Adrenal gland (tissue), 12 donors: ENCODE measurements around the gene RPRD1B. TPM values are rescaled to one million over a fixed set of nuclear protein-coding genes. Genes with fewer than 3 reads are reported as not detected.

Experiments used
- DNase-seq, 7 donors: peaks; one replicate each; pipeline ENCODE4 v3.0.0-alpha.2; 2019 to 2020
- H3K27ac ChIP-seq, 5 donors: fragments of 200-600 bp; sonication (generic) in 4 of 5; 1 replicate in 3 of 5; 2 replicates in 2 of 5; pipeline versions ENCODE4 v1.5.1 to v1.8.0; 2016 to 2020; ENCODE audit warnings: mild to moderate bottlenecking in 1 of 5
- H3K27me3 ChIP-seq: fragments of 200-600 bp; 2 replicates; pipeline ENCODE4 v1.8.0; 2021
- H3K36me3 ChIP-seq, 2 donors: fragments of 200-600 bp; replicated peaks in 1 of 2; 1 replicate in 1 of 2; 2 replicates in 1 of 2; pipeline versions ENCODE4 v1.5.1 to v1.8.0; 2018 to 2022
- H3K4me1 ChIP-seq, 2 donors: fragments of 200-600 bp; replicated peaks in 1 of 2; 1 replicate in 1 of 2; 2 replicates in 1 of 2; pipeline versions ENCODE4 v1.5.1 to v1.8.0; 2018 to 2021
- H3K4me3 ChIP-seq, 4 donors: fragments of 200-600 bp; sonication (generic) in 3 of 4; one replicate each; pipeline ENCODE4 v1.5.1; 2016 to 2018
- H3K9me3 ChIP-seq, 3 donors: fragments of 200-600 bp; sonication (generic) in 1 of 3; replicated peaks in 1 of 3; 1 replicate in 2 of 3; 2 replicates in 1 of 3; pipeline versions ENCODE4 v1.5.1 to v1.8.0; 2016 to 2021
- POLR2A ChIP-seq, 2 donors: fragments of 450-650 bp; IDR thresholded peaks; one replicate each; pipeline ENCODE4 v1.6.1; 2017; ENCODE audit warnings: antibody characterized with exemption in 2 of 2, mild to moderate bottlenecking in 2 of 2, moderate library complexity in 1 of 2
- WGBS, 4 donors: extraction: QIAGEN DNeasy Blood & Tissue Kit in 2 of 4; methylation state at CpG; one replicate each; pipeline versions ENCODE4 v1.1.5 to v1.1.7; 2013 to 2017; 5-methylcytosine and 5-hydroxymethylcytosine counted together
- intact Hi-C, 2 donors: fragments of 100-400 bp; cut with DNase I; formaldehyde crosslinking; loops; one replicate each; pipeline versions ENCODE4 v1.14.1 to v1.15.0; 2022 to 2023
- polyA plus RNA-seq, 3 donors: library from polyadenylated mRNA; stranded (reverse); fragments of 200-250 nt in 2 of 3; fragments of 350-450 nt in 1 of 3; fragmentation: Illumina TruSeq in 1 of 3; extraction: RNeasy Lipid Tissue Mini Kit (QIAGEN cat#74804) in 1 of 3; gene quantifications; one replicate each; pipeline ENCODE4 v1.2.3, GENCODE V29; 2013 to 2014
- total RNA-seq, 9 donors: library from RNA; depleted of rRNA in 4 of 9; stranded (reverse); fragments of >200 nt in 4 of 9; fragments of 120-200 nt in 1 of 9; fragmentation: NEBNext Ultra II Directional in 1 of 9; extraction: Animal tissue kit (Norgen Biotek cat#: 25700) in 1 of 9; gene quantifications; one replicate each; pipeline versions ENCODE4 v1.1.0 to v1.2.4, GENCODE V29; 2013 to 2023
- TF ChIP-seq, protein P1 (sequence below), 6 experiments: fragments of 450-650 bp in 4 of 6; fragments of 200-600 bp in 2 of 6; sonication (generic) in 1 of 6; IDR thresholded peaks; 1 replicate in 5 of 6; 2 replicates in 1 of 6; pipeline versions ENCODE4 v1.5.1 to v1.8.0; 2016 to 2021; ENCODE audit warnings: antibody characterized with exemption in 6 of 6, mild to moderate bottlenecking in 2 of 6, moderate library complexity in 1 of 6
- donor health status: healthy with polysubstance abuse.
- donor health status: Bipolar disorder and iron deficiency.
- donor health status: DM: yes; HTN: yes; CAD: no.
- donor health status: DM: no; HTN: no; CAD: no.
- donor health status: DM: no; HTN: no; CAD: no.
- donor health status: DM: yes; HTN: yes; CAD: no.

RPRD1B gene
- total and polyA plus RNA-seq, 12 donors, result 5.9 to 36.4 (median 27.1) TPM

DNA sequence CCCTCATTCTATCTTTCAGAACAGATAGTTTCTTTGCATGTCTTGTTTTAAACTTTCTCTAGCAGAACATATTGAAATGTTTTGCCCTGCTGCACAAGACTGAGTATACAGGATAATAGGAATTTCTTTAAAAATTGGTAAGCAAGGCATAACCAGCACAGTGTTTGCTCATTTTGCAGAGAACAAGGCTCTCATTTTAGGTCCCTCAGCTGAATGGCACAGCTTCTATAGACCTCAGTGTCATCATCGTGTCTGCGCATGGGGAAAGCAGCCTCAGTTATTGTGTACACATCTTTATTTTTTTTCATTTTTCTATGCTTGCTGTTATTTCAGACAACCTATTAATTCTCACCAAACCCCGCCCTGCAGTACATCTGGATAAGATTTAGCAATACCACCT is 36.0 kb upstream of the RPRD1B start:
- 90 to 96% (median 95%) methylated on average over 3 of the region's 3 CpGs for WGBS, 4 donors
- Histone ChIP-seq H3K9me3 (no peaks in the 10 kb centered on the region), H3K36me3 (peaks cover 0 to 60% of the 10 kb centered on the region in 2 donors), H3K4me3 (no peak overlapping the region), H3K4me1 (peaks cover 11 to 35% of the 10 kb centered on the region in 2 donors), H3K27me3 (no peaks in the 10 kb centered on the region), H3K27ac (no peak overlapping the region)
- no peak for TF ChIP-seq POLR2A (IDR thresholded peaks at IDR 0.05)
- TF ChIP-seq, protein P1, sequence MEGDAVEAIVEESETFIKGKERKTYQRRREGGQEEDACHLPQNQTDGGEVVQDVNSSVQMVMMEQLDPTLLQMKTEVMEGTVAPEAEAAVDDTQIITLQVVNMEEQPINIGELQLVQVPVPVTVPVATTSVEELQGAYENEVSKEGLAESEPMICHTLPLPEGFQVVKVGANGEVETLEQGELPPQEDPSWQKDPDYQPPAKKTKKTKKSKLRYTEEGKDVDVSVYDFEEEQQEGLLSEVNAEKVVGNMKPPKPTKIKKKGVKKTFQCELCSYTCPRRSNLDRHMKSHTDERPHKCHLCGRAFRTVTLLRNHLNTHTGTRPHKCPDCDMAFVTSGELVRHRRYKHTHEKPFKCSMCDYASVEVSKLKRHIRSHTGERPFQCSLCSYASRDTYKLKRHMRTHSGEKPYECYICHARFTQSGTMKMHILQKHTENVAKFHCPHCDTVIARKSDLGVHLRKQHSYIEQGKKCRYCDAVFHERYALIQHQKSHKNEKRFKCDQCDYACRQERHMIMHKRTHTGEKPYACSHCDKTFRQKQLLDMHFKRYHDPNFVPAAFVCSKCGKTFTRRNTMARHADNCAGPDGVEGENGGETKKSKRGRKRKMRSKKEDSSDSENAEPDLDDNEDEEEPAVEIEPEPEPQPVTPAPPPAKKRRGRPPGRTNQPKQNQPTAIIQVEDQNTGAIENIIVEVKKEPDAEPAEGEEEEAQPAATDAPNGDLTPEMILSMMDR (IDR thresholded peaks at IDR 0.05), result no peak
- no peak for DNase-seq
- intact Hi-C loops, result loop anchor here in 1 of 2 donors (10.0 kb wide), 2 partner anchors 57 to 433 kb away; no protein-coding TSS in a partner anchor

GRCh38 chr20:37999526-38000263 is 33.9 kb upstream of the RPRD1B start:
- peaks cover 4 to 23% of the 10 kb centered on the region in 2 donors for H3K4me1 ChIP-seq
- DNase-seq, result no peak
- H3K27me3 ChIP-seq, result no peaks in the 10 kb centered on the region
- H3K9me3 ChIP-seq, result no peaks in the 10 kb centered on the region
- intact Hi-C loops, result loop anchor here (10.0 kb wide), 2 partner anchors 55 to 435 kb away; no protein-coding TSS in a partner anchor
- H3K4me3 ChIP-seq, result no peak overlapping the region
- TF ChIP-seq, protein P1 (IDR thresholded peaks at IDR 0.05), result no peak
- no peak for TF ChIP-seq POLR2A (IDR thresholded peaks at IDR 0.05)
- peaks cover 0 to 58% of the 10 kb centered on the region in 2 donors for H3K36me3 ChIP-seq
- whole genome bisulfite sequencing, 4 donors, result 84 to 90% (median 87%) methylated on average over 15 of the region's 15 CpGs
- no peak overlapping the region for H3K27ac ChIP-seq

DNA sequence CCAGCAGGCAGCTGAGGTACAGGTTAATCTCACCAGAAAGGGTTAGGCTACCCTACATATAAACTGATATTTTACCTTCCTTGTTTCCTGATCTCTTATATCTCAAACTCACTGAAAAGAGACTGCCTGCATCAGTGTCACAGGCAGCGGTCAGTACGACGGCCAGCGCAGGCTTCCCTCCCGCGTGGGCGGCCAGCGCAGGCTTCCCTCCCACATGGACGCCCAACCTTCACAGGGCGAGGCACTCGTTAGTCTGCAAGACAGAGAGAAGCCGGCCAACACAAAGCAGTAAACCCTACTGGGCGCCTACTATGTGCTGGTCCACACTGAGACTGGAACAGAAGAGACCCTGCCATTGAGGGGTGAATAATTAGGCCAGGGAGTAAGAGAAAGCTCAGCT is 33.3 kb upstream of the RPRD1B start:
- 92 to 97% (median 95%) methylated on average over 13 of the region's 13 CpGs for WGBS, 4 donors
- no peak overlapping the region for H3K4me3 ChIP-seq
- H3K27me3 ChIP-seq, result no peaks in the 10 kb centered on the region
- TF ChIP-seq, protein P1 (IDR thresholded peaks at IDR 0.05), result no peak
- TF ChIP-seq POLR2A (IDR thresholded peaks at IDR 0.05), result no peak
- H3K27ac ChIP-seq, result no peak overlapping the region
- intact Hi-C loops, result loop anchor here in 1 of 2 donors (10.0 kb wide), 1 partner anchor 435 kb away; no protein-coding TSS in a partner anchor
- peaks cover 0 to 52% of the 10 kb centered on the region in 2 donors for H3K36me3 ChIP-seq
- DNase-seq, result no peak
- H3K4me1 ChIP-seq, result peaks cover 10 to 26% of the 10 kb centered on the region in 2 donors
- no peaks in the 10 kb centered on the region for H3K9me3 ChIP-seq

GRCh38 chr20:38001173-38001875 is 32.2 kb upstream of the RPRD1B start:
- WGBS, 4 donors, result 69 to 78% (median 74%) methylated on average over 6 of the region's 6 CpGs
- TF ChIP-seq, protein P1 (IDR thresholded peaks at IDR 0.05), result no peak
- no peak for TF ChIP-seq POLR2A (IDR thresholded peaks at IDR 0.05)
- Histone ChIP-seq H3K9me3 (no peaks in the 10 kb centered on the region), H3K27ac (peak overlapping the region in 1 of 5 donors; percentile 56), H3K36me3 (peaks cover 0 to 41% of the 10 kb centered on the region in 2 donors), H3K27me3 (no peaks in the 10 kb centered on the region), H3K4me1 (peaks cover 15 to 37% of the 10 kb centered on the region in 2 donors), H3K4me3 (no peak overlapping the region)
- intact Hi-C loops, result loop anchor here in 1 of 2 donors (10.0 kb wide), 1 partner anchor 437 kb away; no protein-coding TSS in a partner anchor
- DNase-seq, result peak in 2 of 7 donors; percentile 19 to 35
